Suprapubic skin (tissue), 3 donors: ENCODE measurements around the gene HAUS7.

Experiments
- EP300 ChIP-seq: sonication (generic); formaldehyde crosslinking; IDR thresholded peaks from one replicate; pipeline ENCODE4 v1.6.1; 2017; ENCODE audit warnings: antibody characterized with exemption
- POLR2A ChIP-seq, 2 donors: fragments of 450-650 bp; IDR thresholded peaks; one replicate each; pipeline ENCODE4 v1.6.1; 2017; ENCODE audit warnings: antibody characterized with exemption in 2 of 2, mild to moderate bottlenecking in 2 of 2, moderate library complexity in 2 of 2
- TF ChIP-seq, protein P1 (sequence below), 2 donors: fragments of 200-600 bp in 1 of 2; fragments of 450-650 bp in 1 of 2; sonication (generic) in 1 of 2; IDR thresholded peaks; one replicate each; pipeline ENCODE4 v1.5.1; 2016 to 2019; ENCODE audit warnings: antibody characterized with exemption in 2 of 2, mild to moderate bottlenecking in 1 of 2, moderate library complexity in 1 of 2

DNA sequence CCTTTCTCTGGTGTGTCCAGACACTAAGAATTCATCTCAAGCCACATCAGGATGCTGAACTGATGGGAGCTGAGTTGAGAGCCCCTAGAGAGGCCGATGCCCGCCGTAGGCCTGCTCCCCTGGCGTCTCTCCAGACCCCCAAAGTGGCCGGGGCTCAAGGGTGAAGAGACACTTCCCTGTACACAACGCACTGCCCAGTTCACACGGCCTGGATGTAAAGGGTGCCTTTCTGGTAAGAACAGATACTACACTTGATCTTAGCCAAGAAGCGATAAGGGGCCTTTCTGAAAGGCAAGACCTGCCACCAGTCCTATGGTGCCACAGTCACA is 19.5 kb downstream of the HAUS7 start:
- TF ChIP-seq POLR2A (IDR thresholded peaks at IDR 0.05) (no peak), EP300 (no peak)
- TF ChIP-seq, protein P1, sequence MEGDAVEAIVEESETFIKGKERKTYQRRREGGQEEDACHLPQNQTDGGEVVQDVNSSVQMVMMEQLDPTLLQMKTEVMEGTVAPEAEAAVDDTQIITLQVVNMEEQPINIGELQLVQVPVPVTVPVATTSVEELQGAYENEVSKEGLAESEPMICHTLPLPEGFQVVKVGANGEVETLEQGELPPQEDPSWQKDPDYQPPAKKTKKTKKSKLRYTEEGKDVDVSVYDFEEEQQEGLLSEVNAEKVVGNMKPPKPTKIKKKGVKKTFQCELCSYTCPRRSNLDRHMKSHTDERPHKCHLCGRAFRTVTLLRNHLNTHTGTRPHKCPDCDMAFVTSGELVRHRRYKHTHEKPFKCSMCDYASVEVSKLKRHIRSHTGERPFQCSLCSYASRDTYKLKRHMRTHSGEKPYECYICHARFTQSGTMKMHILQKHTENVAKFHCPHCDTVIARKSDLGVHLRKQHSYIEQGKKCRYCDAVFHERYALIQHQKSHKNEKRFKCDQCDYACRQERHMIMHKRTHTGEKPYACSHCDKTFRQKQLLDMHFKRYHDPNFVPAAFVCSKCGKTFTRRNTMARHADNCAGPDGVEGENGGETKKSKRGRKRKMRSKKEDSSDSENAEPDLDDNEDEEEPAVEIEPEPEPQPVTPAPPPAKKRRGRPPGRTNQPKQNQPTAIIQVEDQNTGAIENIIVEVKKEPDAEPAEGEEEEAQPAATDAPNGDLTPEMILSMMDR (IDR thresholded peaks at IDR 0.05) = no peak
